Central memory CD8-positive, alpha-beta T cell (primary cell): ENCODE measurements around the gene MAPK12.
A peak's percentile ranks its signal among the peaks of the same experiment; 100 is the strongest.

Experiments used
- ATAC-seq: fragments of 150-1000 bp; cut with Tn5 transposase; replicated peaks from 2 replicates; pipeline ENCODE4 v1.10.0; 2022; ENCODE audit warnings: mild to moderate bottlenecking, moderate FRiP score, moderate number of reproducible peaks; ENCODE audit not compliant: poor library complexity, severe bottlenecking; ENCODE audit errors: extremely low read depth
- DNase-seq, 2 donors: peaks; one replicate each; pipeline ENCODE4 v3.0.0; 2021; ENCODE audit warnings: low spot score in 2 of 2
- H3K27ac Mint-ChIP-seq: one replicate; pipeline ENCODE4 v1.8.0; 2022; ENCODE audit warnings: low read depth, mild to moderate bottlenecking, moderate library complexity, mixed read lengths
- H3K27me3 Mint-ChIP-seq: one replicate; pipeline ENCODE4 v1.8.0; 2022; ENCODE audit warnings: mixed read lengths
- H3K36me3 Mint-ChIP-seq: one replicate; pipeline ENCODE4 v1.8.0; 2022; ENCODE audit warnings: mild to moderate bottlenecking, moderate library complexity, mixed read lengths; ENCODE audit not compliant: insufficient read depth
- H3K4me1 Mint-ChIP-seq: one replicate; pipeline ENCODE4 v1.8.0; 2022; ENCODE audit warnings: mixed read lengths
- H3K4me3 Mint-ChIP-seq: one replicate; pipeline ENCODE4 v1.8.0; 2022; ENCODE audit warnings: mild to moderate bottlenecking, moderate library complexity, mixed read lengths
- H3K9me3 Mint-ChIP-seq: one replicate; pipeline ENCODE4 v1.8.0; 2022; ENCODE audit warnings: mixed read lengths

Gene MAPK12

DNA sequence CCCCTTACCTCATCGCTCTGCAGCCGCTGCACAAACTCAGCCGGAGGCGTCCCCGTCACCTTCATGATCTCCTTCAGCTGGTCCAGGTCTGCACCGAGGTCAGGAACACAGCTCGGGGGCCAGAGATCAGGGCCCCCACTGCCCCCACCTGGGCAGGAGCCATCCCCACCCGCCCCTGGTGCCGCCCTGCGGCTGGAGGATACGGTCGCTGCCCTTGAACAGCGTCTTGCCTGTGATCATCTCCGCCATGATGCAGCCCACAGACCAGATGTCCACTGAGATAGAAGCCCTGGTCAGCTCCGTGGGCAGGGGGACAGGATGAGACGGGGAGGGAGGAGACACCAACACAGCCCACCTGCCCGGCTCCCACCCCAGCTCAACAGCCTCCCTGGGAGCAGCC is 5.9 kb downstream of the MAPK12 start:
- Mint-ChIP-seq H3K27me3 (no peaks in the 10 kb centered on the region), H3K36me3 (peaks cover 7% of the 10 kb centered on the region), H3K4me1 (no peaks in the 10 kb centered on the region), H3K27ac (no peak overlapping the region), H3K4me3 (no peak overlapping the region), H3K9me3 (no peaks in the 10 kb centered on the region)
- no peak for DNase-seq
- no peak for ATAC-seq

DNA sequence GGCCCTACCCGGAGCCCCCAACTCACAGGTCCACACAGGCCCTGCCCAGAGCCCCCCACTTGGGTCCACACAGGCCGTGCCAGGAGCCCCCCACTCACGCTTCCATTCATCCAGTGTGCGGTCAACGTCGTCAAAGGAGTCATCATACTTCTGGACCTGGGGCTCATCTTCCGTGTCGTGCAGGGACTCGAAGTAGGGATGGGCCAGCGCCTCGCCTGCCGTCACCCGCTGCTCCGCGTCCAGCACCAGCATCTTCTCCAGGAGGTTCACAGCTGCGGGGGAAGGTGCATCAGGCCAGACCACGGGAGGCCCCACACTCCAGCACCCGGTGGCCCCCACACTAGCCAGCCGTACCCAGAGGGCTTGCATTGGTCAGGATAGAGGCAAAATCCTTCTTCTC is 6.4 kb downstream of the MAPK12 start:
- no peak for DNase-seq
- Mint-ChIP-seq H3K27me3 (no peaks in the 10 kb centered on the region), H3K9me3 (no peaks in the 10 kb centered on the region), H3K4me1 (peaks cover 3% of the 10 kb centered on the region), H3K27ac (no peak overlapping the region), H3K4me3 (no peak overlapping the region), H3K36me3 (peaks cover 10% of the 10 kb centered on the region)
- ATAC-seq: no peak

DNA sequence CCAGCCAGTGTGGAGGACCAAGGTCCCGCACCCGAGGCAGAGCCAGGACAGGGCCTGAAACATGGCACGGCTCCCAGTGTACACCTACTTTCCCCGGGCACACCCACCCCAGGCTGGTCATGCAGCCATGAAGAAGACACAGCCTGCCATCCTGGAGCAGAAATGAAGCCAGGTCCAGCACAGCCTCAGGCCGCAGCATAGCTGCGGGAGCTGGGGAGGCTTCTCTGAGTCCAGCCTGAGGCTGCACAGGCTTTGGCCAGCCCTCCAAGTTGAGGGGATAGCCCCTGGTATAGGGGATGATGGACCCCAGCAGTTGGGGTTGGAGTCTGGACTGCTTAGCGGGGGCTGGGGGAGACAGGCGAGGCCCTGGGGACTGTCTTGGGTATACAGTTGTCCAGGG is 7.5 kb downstream of the MAPK12 start:
- Mint-ChIP-seq H3K27me3 (no peaks in the 10 kb centered on the region), H3K9me3 (no peaks in the 10 kb centered on the region), H3K4me3 (no peak overlapping the region), H3K36me3 (peaks cover 10% of the 10 kb centered on the region), H3K27ac (peak overlapping the region; percentile 32), H3K4me1 (peaks cover 8% of the 10 kb centered on the region)
- ATAC-seq (no peak), DNase-seq (no peak)

DNA sequence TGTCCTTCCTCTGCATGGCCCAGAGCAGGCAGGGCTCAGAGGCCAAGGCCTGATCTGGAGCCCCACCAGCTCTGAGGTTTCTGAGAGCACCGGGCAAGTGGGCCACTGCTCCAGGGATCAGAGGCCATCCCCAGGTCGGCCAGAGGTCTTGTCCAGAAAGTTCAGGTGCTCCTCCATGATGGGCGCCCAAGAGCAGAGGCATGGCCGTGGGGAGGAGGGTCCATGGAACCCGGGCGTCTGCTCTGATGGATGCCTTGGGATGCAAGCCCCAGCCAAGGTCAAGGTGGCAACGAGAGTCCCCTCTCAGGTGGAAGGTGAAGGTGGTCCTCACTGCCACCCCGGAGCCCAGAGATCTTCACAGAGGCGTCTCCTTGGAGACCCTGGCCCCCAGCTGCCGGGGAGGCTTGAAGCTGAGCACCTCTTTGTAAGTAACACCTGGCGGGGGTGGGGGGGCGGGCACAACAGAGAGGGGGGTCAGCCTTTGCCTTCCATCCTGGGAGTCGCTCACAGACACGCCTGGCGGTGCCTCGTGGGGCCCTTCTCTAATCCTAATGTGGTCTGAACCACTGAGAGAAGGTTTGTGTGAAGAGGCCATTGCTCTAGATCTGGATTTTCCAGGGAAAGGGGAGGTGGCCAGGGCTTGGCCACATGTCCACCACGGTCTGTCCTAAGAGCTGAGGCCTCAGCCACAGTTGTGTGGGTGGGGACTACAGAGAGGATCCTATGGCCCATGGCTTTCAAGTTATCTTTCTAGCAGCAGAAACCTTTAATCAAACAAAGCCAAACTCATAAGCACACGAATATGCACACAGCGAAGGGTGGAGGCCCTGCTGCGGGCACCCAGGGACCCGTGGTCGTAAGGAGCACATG is 8.2 kb downstream of the MAPK12 start:
- ATAC-seq (no peak), DNase-seq (no peak)
- no peaks in the 10 kb centered on the region for H3K9me3 Mint-ChIP-seq
- no peak overlapping the region for H3K4me3 Mint-ChIP-seq
- H3K27me3 Mint-ChIP-seq: no peaks in the 10 kb centered on the region
- peaks cover 8% of the 10 kb centered on the region for H3K36me3 Mint-ChIP-seq
- H3K27ac Mint-ChIP-seq: peak overlapping the region; percentile 32
- H3K4me1 Mint-ChIP-seq: peaks cover 8% of the 10 kb centered on the region

DNA sequence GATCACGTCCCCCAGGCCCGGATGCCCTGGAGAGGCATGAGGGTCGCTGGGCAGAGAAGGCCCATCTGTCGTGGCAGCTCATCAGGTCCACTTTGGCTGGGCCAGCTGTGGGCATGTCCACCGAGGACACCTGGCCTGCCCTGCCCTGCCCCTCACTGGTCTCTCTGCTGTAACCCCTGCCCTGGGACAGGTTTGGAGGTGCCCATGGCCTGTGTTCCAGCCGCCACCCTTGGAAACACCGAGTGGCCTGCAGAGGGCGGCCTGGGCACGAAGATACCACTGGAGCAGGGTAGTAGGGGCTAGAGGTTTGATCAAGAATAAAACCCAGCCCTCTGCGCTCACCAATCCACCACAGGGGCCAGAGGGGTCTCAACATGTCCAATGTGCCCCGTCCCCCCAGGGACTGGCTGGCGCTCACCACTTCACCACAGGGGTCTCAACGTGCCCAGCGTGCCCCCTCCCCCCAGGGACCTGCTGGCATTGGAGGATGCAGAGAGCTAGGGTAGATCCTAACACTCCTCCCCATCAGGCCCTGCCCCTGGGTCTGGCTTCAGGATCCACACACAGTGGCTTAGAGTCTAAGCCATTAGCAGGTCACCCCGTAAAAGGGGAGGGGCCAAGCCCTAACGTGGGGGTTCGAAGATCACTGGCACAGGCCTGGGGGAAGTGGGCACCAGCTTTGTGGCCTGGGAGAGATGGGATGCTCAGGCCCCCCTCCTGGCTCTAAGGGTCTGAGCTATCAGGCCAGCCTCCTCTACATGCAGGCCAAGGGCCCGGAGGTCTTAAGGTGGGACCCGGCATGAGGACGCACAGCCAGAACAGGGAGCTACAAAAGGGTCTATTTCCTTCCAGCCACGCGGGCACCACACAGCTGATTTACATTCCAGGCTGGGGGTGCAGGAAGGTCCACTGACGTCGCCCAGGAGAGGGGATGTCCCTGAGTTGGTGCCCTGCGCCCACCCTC is 9.1 kb downstream of the MAPK12 start:
- Mint-ChIP-seq H3K9me3 (no peaks in the 10 kb centered on the region), H3K4me3 (peak overlapping the region; percentile 38)

DNA sequence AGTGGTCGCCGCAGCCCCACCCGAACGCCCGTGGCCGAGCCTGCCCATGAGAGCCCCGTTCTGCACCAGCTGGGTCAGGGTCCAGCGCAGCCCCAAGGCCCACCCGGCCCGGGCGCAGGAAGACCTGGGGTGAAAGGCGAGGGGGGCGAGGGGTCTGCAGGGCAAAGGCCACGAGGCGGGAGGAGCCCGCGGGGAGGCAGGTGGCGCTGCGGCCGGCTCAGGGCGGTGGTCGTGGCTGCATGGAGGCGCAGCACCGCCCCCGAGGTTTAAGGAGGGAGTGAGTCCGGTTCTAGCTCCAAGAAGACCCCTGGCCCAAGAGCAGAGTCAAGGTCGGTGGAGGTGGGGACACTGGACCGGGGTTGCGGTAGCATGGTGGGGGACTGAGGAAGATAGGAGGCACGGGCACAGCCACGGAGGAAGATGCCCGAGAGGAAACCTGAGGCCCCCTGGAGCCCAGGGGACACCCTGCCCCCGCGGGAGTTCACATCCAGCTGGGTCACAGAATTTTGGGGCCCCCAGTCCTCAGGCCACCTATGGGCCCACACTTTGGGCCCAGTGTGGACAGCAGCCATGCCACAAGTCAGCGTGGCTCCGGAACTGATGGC is 9.9 kb downstream of the MAPK12 start:
- no peak for DNase-seq
- Mint-ChIP-seq H3K4me1 (peaks cover 17% of the 10 kb centered on the region), H3K4me3 (peak overlapping the region; percentile 70), H3K27ac (no peak overlapping the region), H3K9me3 (no peaks in the 10 kb centered on the region), H3K36me3 (peaks cover 16% of the 10 kb centered on the region), H3K27me3 (no peaks in the 10 kb centered on the region)
- peak; percentile 3 for ATAC-seq

More for the DNA sequence above, 9.1 kb downstream of the MAPK12 start:
- Mint-ChIP-seq H3K27me3 (no peaks in the 10 kb centered on the region), H3K27ac (peak overlapping the region; percentile 10), H3K36me3 (peaks cover 12% of the 10 kb centered on the region), H3K4me1 (peaks cover 15% of the 10 kb centered on the region)
- DNase-seq (peak; percentile 54 to 56), ATAC-seq (peak; percentile 74)

DNA sequence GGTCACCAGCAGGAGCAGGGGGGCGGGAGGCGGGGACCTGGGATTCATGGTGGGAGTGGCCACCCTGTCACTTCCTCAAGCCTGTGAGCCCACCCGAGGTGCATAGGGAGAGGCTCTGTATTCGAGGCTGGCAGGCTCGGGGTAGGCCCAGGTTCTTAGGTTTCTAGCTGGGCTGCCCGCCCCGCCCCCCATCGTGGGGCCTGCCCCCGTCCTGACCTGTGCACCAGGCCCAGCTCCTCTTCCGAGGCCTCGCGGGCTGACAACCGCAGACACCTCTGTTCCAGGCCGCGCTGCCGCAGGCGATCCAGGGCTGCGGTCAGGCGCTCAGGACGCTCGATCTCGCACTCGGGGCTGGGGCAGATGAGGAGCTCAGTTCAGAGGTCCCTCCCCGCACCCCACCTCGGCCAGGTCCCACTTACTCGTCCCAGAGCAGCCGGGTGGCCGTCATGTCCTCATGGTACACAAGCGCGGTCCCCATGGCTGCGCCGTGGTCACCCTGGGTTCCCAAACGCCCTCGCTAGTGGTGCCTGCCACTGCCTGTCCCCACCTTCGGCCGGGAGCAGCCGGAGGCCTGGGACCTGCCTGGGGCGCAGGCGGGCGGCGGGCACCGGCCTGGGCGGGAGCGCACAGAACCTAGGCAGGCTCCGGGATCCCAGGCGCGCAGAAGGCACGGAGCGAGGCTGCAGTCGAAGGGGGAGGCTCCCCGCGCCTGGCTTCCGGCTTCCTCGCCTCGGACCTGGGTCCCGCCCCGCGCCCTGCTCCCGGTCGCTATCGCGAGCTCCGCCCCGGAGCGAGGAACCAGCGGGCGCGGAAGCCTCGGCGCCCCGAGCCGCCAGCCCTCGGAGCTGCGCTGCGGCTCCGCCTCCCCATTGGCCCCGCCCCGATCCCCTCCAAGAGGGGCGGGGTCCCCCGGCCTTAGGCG is 10.7 kb downstream of the MAPK12 start, which contains the start of gene HDAC10:
Gene HDAC10, minus strand, starts transcription at position 711 of the 922 bp plus-strand sequence. Its CDS starts 233 bp downstream, at position 478.
- peak within 1 kb of the TSS; percentile 10 for H3K27ac Mint-ChIP-seq
- peaks cover 16% of the 10 kb centered on the region for H3K36me3 Mint-ChIP-seq
- H3K9me3 Mint-ChIP-seq: no peaks in the 10 kb centered on the region
- H3K27me3 Mint-ChIP-seq: no peaks in the 10 kb centered on the region
- peak; percentile 60 for ATAC-seq
- peak within 1 kb of the TSS; percentile 70 for H3K4me3 Mint-ChIP-seq
- peak; percentile 55 to 59 for DNase-seq
- H3K4me1 Mint-ChIP-seq: peaks cover 17% of the 10 kb centered on the region

DNA sequence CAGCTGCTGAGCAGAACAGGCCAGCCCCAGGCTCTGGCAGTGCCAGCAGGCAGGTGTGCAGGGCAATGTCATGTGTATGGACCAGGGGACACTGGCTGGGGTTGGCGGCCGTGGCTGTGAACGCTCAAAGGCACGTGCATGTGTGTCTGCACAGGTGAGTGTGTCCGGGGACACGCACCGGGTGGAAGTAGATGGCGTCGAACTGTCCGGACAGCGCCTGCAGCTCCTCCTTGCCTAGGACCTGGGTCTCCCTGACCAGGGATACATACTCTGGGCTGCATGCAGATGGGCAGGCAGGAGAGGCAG is 11.3 kb downstream of the MAPK12 start:
- Mint-ChIP-seq H3K36me3 (peaks cover 14% of the 10 kb centered on the region), H3K4me3 (peak overlapping the region; percentile 70), H3K27ac (no peak overlapping the region), H3K4me1 (peaks cover 17% of the 10 kb centered on the region), H3K9me3 (no peaks in the 10 kb centered on the region), H3K27me3 (no peaks in the 10 kb centered on the region)
- DNase-seq (no peak), ATAC-seq (no peak)

DNA sequence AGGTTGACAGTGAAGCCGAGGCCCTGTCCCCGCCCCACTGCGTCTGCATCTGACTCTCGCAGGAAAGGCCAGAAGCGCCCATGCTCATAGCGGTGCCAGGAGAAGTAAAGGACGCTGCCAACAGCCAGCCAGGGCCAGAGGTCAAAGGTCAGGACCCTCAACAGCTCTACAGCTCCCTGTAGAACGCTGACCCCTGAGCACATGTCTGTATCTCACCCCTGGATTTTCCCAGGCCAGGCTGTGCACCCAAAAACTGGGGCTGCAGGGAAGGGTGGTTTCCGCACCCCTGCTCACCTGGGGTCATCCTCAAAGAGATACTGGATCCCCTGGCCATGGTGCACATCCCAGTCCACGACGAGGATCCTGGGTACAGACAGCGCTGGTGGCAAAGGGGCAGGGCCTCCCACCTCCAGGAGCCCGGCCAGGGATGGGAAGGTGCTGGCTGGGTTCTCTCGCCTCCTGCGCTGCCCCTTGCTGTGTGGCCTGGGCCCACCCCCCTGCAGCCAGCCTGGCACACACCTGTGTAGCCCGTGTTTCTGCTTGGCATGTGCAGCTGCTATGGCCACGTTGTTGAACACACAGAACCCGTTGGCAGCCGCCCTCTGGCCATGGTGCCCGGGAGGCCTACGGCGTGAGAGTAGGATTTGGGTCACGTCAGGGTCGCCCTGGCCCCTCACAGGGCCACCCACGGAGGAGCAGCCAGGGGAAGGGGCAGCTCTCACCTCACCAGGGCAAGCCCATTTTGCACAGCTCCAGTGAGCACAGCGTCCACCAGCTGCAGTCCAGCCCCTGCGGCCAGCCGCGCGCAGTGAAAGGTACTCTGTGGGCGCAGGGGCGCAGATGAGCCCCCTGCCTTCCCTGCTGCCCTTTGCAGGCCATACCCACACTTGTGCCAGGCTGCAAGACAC is 11.9 kb downstream of the MAPK12 start:
- DNase-seq (no peak), ATAC-seq (no peak)
- H3K4me3 Mint-ChIP-seq: peak overlapping the region; percentile 70
- H3K4me1 Mint-ChIP-seq: peaks cover 23% of the 10 kb centered on the region
- no peaks in the 10 kb centered on the region for H3K27me3 Mint-ChIP-seq
- H3K9me3 Mint-ChIP-seq: no peaks in the 10 kb centered on the region
- H3K27ac Mint-ChIP-seq: no peak overlapping the region
- H3K36me3 Mint-ChIP-seq: peaks cover 17% of the 10 kb centered on the region

DNA sequence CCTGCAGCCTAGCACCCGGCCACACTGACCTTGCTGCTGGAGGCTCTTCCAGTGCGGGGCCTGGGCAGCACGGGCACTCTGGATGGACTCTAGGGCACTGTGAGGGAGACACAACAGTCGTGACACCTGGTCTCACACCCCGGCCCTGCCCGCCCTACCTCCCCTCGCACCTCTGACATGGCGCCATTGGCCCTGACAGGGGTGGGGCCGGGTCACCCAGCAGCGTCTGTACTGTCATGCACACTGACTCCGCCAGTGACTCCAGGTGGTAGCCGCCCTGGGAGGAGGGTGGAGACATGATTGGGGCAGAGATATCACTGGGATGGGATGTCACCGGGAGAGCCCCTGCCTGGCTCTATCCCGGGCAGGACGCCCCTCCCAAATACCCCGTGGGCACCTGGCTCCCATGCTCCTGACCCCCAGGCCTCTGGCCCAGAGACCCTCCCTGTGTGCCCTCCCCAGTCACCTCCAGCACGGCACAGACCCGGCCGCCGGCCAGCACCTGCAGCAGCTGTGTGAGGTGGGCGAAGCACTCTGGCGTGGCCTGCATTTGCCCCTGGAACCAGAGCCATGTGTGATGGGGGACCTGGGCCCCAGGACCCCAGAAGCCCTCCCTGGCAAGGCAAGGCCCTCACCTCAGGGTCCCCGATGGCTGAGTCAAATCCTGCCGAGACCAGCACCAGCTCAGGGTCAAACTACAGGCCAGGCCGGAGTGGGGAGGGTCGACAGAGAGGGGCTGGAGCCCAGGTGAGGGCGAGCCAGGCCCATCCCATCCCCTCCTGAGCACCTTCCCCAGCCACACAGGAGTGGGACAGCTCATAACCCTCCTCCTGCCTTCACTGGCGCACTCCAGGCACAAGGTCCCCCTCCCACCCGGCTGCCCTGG is 13.0 kb downstream of the MAPK12 start:
- Mint-ChIP-seq H3K4me3 (peak overlapping the region; percentile 72), H3K9me3 (no peaks in the 10 kb centered on the region), H3K36me3 (peaks cover 18% of the 10 kb centered on the region), H3K27me3 (no peaks in the 10 kb centered on the region), H3K4me1 (peaks cover 31% of the 10 kb centered on the region), H3K27ac (peak overlapping the region; percentile 96)
- DNase-seq (no peak), ATAC-seq (no peak)
